K562 treated with DMSO at 1 percent for 24 hours (cell line): Measurements from ENCODE around the gene CEP57L1. TPM values are rescaled to one million over a fixed set of nuclear protein-coding genes. Genes with fewer than 3 reads are reported as not detected.

Source experiments
- total RNA-seq: library from RNA; unstranded; fragments of 300-600 nt; gene quantifications from 2 replicates; pipeline ENCODE4 v1.2.3, GENCODE V29; 2022; ENCODE audit warnings: low read depth; ENCODE audit not compliant: insufficient read depth

Gene CEP57L1
- total RNA-seq: 17.5 and 24.0 TPM in 2 replicates

GRCh38 chr6:109095036-109095834 is at the start of gene CEP57L1:
Gene CEP57L1 (plus strand): TSS chr6:109095507. CDS start chr6:109145222, 49,715 bp downstream.

GRCh38 chr6:109094416-109095035 is 781 bp upstream of the CEP57L1 start, which contains the start of gene SESN1:
Gene SESN1 (minus strand): TSS chr6:109094846. CDS start chr6:109094073, 773 bp downstream.

Other genes with a start within 250 kb of the CEP57L1 start
- 0.30 and 2.0 TPM in 2 replicates for gene ARMC2, start 247.1 kb upstream of the CEP57L1 start, total RNA-seq
- 7.6 and 8.7 TPM in 2 replicates for gene SESN1, start 661 bp upstream of the CEP57L1 start, total RNA-seq